G401 (cell line): ENCODE data around the gene TTBK2. TPM values are rescaled to one million over a fixed set of nuclear protein-coding genes. Genes with fewer than 3 reads are reported as not detected.
"Not testable (repeated sequence)": the region's sequence is repeated elsewhere in the genome, so short reads cannot be mapped to it uniquely, and the experiment has no call there.

Source experiments
- DNase-seq: peaks from one replicate; pipeline ENCODE4 v3.0.0-alpha.2; 2015; ENCODE audit warnings: low spot score
- in situ Hi-C: cut with HindIII; loops from 2 replicates; pipeline ENCODE4 v1.10.0; 2016; ENCODE audit warnings: low sequenced_read_pairs, mixed read lengths
- total RNA-seq: library from RNA; depleted of rRNA; stranded (reverse); fragments of >200 nt; shearing (Covaris generic); gene quantifications from 2 replicates; pipeline ENCODE4 v1.2.3, GENCODE V29; 2014

The TTBK2 gene
- total RNA-seq, 1 experiment from 2014 or later = 6.2 TPM

- no peak for DNase-seq
- in situ Hi-C loops = no loop called here
Observed at GRCh38 chr15:42786978-42787377, 133.6 kb downstream of the TTBK2 start.

- DNase-seq = no peak
- in situ Hi-C loops = no loop called here
Observed at GRCh38 chr15:42785569-42785968, 135.0 kb downstream of the TTBK2 start.

DNA sequence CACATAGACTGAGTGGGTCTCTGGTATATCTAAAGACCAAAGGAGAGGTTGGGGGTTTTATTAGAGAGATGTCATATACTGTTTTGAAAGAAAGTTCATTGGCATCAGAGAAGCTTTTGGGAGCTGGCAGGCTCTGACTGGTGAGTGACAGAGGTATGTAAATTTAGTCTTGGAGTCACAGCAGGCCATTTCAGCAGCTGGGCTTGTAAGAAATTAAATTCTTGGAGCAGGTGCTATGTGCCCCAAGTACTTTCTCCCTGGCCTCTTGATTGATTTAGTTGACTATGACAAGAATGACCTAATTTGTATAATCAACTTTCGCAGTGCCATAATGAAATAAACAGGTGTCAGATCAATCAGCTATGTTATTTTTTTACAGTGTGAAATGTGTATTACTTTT lies 135.9 kb downstream of the TTBK2 start:
- in situ Hi-C loops = no loop called here
- DNase-seq = no peak

- in situ Hi-C loops = no loop called here
Observed at GRCh38 chr15:42782716-42783115, 137.9 kb downstream of the TTBK2 start.

GRCh38 chr15:42775416-42775815 lies 145.2 kb downstream of the TTBK2 start:
- in situ Hi-C loops = no loop called here
- no peak for DNase-seq

More at GRCh38 chr15:42782716-42783115, 137.9 kb downstream of the TTBK2 start:
- DNase-seq = no peak

GRCh38 chr15:42772901-42773300 lies 147.7 kb downstream of the TTBK2 start:
- no peak for DNase-seq
- in situ Hi-C loops = no loop called here

- DNase-seq = peak; percentile 47
- in situ Hi-C loops = no loop called here
Observed at GRCh38 chr15:42772144-42772543, 148.4 kb downstream of the TTBK2 start.

DNA sequence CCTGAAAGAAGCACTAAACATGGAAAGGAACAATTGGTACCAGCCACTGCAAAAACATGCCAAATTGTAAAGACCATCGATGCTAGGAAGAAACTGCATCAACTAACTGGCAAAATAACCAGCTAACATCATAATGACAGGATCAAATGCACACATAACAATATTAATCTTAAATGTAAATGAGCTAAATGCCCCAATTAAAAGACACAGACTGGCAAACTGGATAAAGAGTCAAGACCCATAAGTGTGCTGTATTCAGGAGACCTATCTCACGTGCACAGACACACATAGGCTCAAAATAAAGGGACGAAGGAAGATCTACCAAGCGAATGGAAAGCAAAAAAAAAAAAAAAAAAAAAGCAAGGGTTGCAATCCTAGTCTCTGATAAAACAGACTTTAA lies 154.5 kb downstream of the TTBK2 start:
- in situ Hi-C loops, DNase-seq: not testable (repeated sequence)

DNA sequence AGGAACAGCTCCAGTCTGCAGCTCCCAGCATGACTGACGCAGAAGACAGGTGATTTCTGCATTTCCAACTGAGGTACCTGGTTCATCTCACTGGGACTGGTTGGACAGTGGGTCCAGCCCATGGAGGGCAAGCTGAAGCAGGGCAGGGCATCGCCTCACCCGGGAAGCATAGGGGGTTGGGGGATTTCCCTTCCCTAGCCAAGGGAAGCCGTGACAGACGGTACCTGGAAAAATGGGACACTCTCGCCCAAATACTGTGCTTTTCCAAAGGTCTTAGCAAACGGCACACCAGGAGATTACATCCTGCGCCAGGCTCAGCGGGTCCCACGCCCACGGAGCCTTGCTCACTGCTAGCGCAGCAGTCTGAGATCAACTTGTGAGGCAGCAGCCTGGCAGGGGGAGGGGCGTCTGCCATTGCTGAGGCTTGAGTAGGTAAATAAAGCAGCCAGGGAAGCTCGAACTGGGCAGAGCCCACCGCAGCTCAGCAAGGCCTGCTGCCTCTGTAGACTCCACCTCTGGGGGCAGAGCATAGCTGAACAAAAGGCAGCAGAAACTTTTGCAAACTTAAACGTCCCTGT lies 156.3 kb downstream of the TTBK2 start:
- peak; percentile 38 for DNase-seq
- in situ Hi-C loops = not testable (repeated sequence)

- in situ Hi-C loops, DNase-seq: not testable (repeated sequence)
Observed at GRCh38 chr15:42761813-42762212, 158.8 kb downstream of the TTBK2 start.

DNA sequence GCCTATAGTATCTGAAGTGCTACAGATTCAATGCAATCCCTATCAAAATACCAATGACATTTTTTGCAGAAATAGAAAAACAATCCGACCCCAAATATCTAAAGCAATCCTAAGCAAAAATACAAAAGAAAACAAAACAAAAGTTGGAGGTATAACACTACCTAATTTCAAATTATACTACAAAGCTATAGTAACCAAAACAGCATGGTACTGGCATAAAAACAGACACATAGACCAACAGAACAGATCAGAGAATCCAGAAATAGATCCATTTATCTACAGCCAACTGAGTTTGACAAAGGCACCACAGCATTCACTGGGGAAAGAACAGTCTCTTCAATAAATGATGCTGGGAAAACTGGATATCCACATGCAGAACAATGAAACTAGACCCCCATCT lies 159.8 kb downstream of the TTBK2 start:
- in situ Hi-C loops = no loop called here
- DNase-seq = no peak

DNA sequence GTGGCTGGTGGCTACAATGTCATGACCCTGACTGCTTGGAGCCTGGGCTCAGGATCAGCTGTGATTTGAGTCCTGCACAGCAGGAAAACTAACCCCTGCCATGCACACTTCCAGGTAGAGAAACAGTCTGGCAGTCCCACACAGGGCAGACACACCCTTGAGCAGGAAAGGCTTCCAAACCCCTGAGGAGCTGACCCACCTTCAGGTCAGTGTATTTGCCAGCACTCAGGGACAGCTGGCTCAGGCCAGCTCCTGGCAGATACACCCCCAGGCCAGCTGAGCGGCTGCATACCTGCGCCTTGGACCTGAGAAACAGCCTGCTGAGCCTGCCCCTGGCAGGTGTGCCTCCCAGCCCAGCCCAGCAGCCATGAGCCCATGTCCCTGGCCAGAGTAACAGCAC lies 161.5 kb downstream of the TTBK2 start:
- DNase-seq = no peak
- in situ Hi-C loops = no loop called here

GRCh38 chr15:42750306-42750705 lies 170.3 kb downstream of the TTBK2 start:
- no peak for DNase-seq
- in situ Hi-C loops = no loop called here

GRCh38 chr15:42749266-42749665 lies 171.3 kb downstream of the TTBK2 start:
- DNase-seq = no peak
- in situ Hi-C loops = no loop called here

GRCh38 chr15:42744195-42744594 lies 176.4 kb downstream of the TTBK2 start:
- in situ Hi-C loops = no loop called here
- DNase-seq = no peak

DNA sequence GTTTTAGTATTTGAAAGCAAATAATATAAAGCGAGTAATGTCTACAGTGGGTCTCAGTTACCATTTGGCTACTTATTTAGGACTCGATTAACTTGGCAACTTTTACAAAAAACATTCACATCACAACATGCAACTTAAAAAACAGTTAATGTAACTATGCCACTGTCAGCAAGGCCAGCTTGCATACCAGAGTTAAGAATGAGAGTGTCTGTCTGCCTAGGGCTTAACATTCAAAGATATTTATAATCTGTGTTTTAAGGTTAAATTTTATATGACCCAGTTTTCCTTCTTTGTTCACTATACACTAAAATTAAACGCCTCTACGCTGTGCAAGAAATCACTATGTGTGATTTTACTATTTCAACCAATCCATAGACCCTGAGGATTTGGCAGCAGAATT lies 178.4 kb downstream of the TTBK2 start:
- DNase-seq = no peak
- in situ Hi-C loops = no loop called here

- in situ Hi-C loops = no loop called here
- no peak for DNase-seq
Observed at GRCh38 chr15:42741710-42742109, 178.9 kb downstream of the TTBK2 start.

DNA sequence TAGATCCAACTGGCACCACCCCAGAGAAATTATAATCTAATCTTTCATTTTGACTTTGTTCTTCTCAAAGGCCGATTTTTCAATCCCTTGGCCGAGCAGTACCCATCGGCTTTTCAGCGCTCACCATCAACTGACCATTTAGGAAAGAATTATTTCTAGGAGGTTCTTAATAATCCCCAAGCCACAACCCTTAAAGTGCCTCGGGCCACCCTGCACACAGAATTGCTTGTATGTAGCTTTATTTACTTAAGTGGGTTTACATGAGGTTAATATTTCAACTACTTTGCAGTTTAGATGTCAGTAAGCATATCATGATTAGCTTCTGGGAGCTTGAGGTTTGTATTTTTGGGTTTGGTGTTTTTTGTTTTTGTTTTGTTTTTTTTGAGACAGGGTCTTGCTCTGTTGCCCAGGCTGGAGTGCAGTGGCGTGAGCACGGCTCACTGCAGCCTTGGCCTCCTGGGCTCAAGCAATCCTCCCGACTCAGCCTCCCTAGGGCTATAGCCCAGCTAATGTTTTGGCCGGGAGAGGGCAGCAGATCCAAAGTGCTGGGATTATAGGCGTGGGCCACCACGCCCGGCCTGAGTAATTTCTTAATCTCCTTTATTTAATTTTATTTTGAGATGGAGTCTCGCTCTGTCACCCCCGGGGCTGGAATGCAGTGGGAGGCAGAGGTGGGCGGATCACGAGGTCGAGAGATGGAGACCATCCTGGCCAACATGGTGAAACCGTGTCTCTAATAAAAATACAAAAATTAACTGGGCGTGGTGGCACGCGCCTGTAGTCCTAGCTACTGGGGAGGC lies 182.8 kb downstream of the TTBK2 start:
- in situ Hi-C loops = no loop called here
- no peak for DNase-seq

DNA sequence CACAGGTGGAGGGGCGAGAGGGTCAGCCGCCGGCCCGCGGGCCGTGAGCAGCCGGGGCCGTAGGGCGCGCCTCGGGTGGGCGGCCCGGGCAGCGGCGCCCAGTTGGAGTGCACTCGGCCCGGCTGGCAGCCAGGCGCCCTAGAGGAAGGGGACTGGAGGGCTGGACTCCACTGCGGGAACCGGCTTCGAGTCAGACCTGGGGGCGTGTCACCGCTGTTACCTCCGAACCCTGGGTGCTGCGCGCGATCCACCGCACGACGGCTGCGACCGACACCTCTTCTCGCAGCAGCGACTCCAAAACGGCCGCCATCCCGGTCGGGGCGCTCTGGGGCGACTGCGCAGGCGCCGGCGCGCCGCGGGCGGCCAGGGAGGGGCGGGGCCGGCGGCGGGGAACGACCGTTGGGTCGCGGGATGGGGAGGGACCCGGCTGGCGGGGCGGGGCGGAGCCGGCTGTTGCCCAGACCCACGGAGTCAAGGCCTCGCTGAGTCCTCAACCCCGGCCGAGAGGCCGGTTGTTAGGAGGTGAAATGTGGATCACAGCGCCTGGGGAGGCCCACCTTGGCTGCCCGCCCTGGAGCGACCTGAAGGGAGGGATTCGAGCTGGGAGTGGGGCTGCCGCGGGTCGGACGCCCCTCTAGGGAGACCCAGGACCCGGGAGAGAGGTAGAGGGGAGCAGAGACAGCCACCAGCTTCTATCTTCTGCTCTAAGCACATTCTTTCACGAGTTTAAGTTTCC lies 183.6 kb downstream of the TTBK2 start, which contains the start of gene CDAN1:
CDAN1 (minus strand) TSS at position 336 of the 736 bp plus-strand sequence; CDS start at position 310, 26 bp downstream.
- DNase-seq = peak; percentile 79
- in situ Hi-C loops = no loop called here

DNA sequence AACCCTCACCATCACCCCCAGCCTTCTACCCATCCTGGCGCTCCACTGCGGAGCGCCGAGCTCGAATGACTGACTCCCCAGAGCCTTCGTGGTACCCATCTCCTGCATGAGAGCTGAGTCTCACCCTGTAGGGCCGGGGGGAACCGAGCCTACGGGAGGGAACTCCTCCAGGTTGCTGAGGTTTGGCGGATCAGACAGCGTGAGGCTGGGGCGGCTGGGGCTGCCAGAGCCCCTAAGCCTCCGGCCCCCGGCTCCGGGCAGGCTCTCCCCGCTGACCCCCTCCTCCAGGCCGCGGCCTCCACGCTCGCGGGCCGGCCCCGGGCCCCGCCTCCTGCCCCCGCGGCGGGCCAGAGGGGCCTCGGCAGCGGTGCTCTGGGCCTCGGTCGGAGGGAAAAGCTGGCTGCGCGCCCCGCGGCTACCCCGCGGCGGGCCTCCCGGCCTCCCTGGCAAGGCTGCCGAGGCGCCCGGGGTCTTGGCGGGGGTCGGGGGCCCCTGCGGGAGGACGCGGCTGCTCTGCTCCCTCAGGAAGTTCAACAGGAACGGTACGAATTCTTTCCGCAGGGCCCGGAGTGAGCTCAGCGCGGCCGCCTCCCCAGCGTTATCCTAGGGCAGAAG lies 184.3 kb downstream of the TTBK2 start:
- peak; percentile 17 for DNase-seq
- in situ Hi-C loops = no loop called here
